Smooth muscle cell (in vitro differentiated cells): ENCODE results near the gene HMGB3. TPM values are rescaled to one million over a fixed set of nuclear protein-coding genes. Genes with fewer than 3 reads are reported as not detected.

ENCODE experiments used
- DNase-seq: peaks from one replicate; lab custom pipeline; 2025; ENCODE audit not compliant: unreplicated experiment; lab: John Stamatoyannopoulos, UW
- H2AFZ ChIP-seq: fragments of 200-600 bp; sonication (generic); 2 replicates; pipeline ENCODE4 v1.6.0; 2016; ENCODE audit warnings: antibody characterized with exemption, low read depth, mild to moderate bottlenecking
- H3F3A ChIP-seq: fragments of 200-600 bp; sonication (generic); 2 replicates; pipeline ENCODE4 v1.6.0; 2017; ENCODE audit warnings: antibody characterized with exemption, low read depth
- H3K27ac ChIP-seq: fragments of 200-600 bp; sonication (generic); 2 replicates; pipeline ENCODE4 v1.5.1; 2016; ENCODE audit warnings: low read depth, mild to moderate bottlenecking
- H3K27me3 ChIP-seq: fragments of 200-600 bp; sonication (generic); 2 replicates; pipeline ENCODE4 v1.6.1; 2016; ENCODE audit warnings: low read depth, mild to moderate bottlenecking
- H3K36me3 ChIP-seq: fragments of 200-600 bp; sonication (generic); 2 replicates; pipeline ENCODE4 v1.5.1; 2016; ENCODE audit warnings: low read depth
- H3K4me1 ChIP-seq: fragments of 200-600 bp; sonication (generic); 2 replicates; pipeline ENCODE4 v1.5.1; 2016; ENCODE audit warnings: low read depth
- H3K4me2 ChIP-seq: fragments of 200-600 bp; sonication (generic); 2 replicates; pipeline ENCODE4 v1.6.0; 2016; ENCODE audit warnings: mild to moderate bottlenecking
- H3K4me3 ChIP-seq: fragments of 200-600 bp; sonication (generic); 2 replicates; pipeline ENCODE4 v1.5.1; 2016; ENCODE audit warnings: mild to moderate bottlenecking
- H3K79me2 ChIP-seq: fragments of 200-600 bp; sonication (generic); 2 replicates; pipeline ENCODE4 v1.6.0; 2016; ENCODE audit warnings: low read depth, mild to moderate bottlenecking
- H3K9ac ChIP-seq: fragments of 200-600 bp; sonication (generic); 2 replicates; pipeline ENCODE4 v1.6.0; 2016; ENCODE audit warnings: low read depth
- H3K9me3 ChIP-seq: fragments of 200-600 bp; sonication (generic); replicated peaks from 2 replicates; pipeline ENCODE4 v1.5.1; 2016; ENCODE audit warnings: low read depth
- H4K20me1 ChIP-seq: fragments of 200-600 bp; sonication (generic); 2 replicates; pipeline ENCODE4 v1.6.0; 2016; ENCODE audit warnings: low read depth
- WGBS: methylation state at CpG from one replicate; pipeline ENCODE4 v1.1.7; 2016; ENCODE audit warnings: low lambda C conversion rate; 5-methylcytosine and 5-hydroxymethylcytosine counted together
- polyA plus RNA-seq: library from polyadenylated mRNA; unstranded; fragments of >200 nt; fragmentation: Nextera tagmentation; extraction: Ambion mirVana; gene quantifications from 2 replicates; pipeline ENCODE4 v1.2.1, GENCODE V29; 2016
- total RNA-seq: library from RNA; depleted of rRNA; stranded (reverse); fragments of >200 nt; gene quantifications from 2 replicates; pipeline ENCODE4 v1.2.3, GENCODE V29; 2014
- TF ChIP-seq, protein P1 (sequence below): fragments of 200-600 bp; sonication (generic); IDR thresholded peaks from 2 replicates; pipeline ENCODE4 v1.5.1; 2017; ENCODE audit warnings: borderline replicate concordance, mild to moderate bottlenecking, antibody characterized with exemption; ENCODE audit not compliant: insufficient read depth, poor library complexity, severe bottlenecking

Gene HMGB3
- total RNA-seq (25.4 and 35.6 TPM in 2 replicates), polyA plus RNA-seq (68.2 and 78.3 TPM in 2 replicates)

- WGBS: 32% methylated on average over 38 of the region's 90 CpGs
- peak within 1 kb of the TSS; percentile 90 for H2AFZ ChIP-seq
- peak within 1 kb of the TSS; percentile 75 for H3K4me3 ChIP-seq
- H3K79me2 ChIP-seq: peaks cover 3% of the 10 kb centered on the region
- H3K27ac ChIP-seq: peak within 1 kb of the TSS; percentile 62
- no peaks in the 10 kb centered on the region for H3K4me1 ChIP-seq
- peaks cover 7% of the 10 kb centered on the region for H4K20me1 ChIP-seq
- TF ChIP-seq, protein P1, sequence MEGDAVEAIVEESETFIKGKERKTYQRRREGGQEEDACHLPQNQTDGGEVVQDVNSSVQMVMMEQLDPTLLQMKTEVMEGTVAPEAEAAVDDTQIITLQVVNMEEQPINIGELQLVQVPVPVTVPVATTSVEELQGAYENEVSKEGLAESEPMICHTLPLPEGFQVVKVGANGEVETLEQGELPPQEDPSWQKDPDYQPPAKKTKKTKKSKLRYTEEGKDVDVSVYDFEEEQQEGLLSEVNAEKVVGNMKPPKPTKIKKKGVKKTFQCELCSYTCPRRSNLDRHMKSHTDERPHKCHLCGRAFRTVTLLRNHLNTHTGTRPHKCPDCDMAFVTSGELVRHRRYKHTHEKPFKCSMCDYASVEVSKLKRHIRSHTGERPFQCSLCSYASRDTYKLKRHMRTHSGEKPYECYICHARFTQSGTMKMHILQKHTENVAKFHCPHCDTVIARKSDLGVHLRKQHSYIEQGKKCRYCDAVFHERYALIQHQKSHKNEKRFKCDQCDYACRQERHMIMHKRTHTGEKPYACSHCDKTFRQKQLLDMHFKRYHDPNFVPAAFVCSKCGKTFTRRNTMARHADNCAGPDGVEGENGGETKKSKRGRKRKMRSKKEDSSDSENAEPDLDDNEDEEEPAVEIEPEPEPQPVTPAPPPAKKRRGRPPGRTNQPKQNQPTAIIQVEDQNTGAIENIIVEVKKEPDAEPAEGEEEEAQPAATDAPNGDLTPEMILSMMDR: no peak
- no peaks in the 10 kb centered on the region for H3K27me3 ChIP-seq
- H3F3A ChIP-seq: no peaks in the 10 kb centered on the region
- H3K4me2 ChIP-seq: peak within 1 kb of the TSS; percentile 89
- peak within 1 kb of the TSS; percentile 75 for H3K9ac ChIP-seq
- DNase-seq: peak; percentile 31
- no peaks in the 10 kb centered on the region for H3K36me3 ChIP-seq
- no peaks in the 10 kb centered on the region for H3K9me3 ChIP-seq
Observed at GRCh38 chrX:150982788-150983520, at the start of gene HMGB3. HMGB3 (plus strand) TSS chrX:150983335; CDS start chrX:150985600, 2,265 bp downstream.

DNA sequence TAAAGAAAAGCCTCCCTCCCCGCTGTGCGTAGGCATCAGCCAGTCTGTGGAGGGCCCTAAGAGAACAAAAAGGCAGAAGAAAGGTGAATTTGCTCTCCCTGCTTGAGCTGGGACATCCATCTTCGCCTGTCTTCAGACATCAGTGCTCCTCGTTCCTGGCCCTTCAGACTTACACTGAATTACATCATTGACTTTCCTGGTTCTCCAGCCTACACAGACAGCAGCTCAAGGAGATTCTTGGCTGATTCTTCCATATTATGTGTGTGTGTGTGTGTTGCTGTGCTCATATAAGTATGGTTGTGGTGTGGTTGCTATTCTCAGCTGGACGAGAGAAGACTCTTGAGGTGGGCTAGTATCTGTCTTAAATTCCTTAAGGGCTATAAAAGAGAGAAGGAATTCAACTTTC is 49.2 kb upstream of the HMGB3 start:
- no peaks in the 10 kb centered on the region for H4K20me1 ChIP-seq
- no peak overlapping the region for H3K27ac ChIP-seq
- WGBS: 60% methylated on average over 5 of the region's 5 CpGs

GRCh38 chrX:150934453-150934852 is 48.7 kb upstream of the HMGB3 start:
- Histone ChIP-seq H3K9ac (no peak overlapping the region), H2AFZ (no peak overlapping the region)
- DNase-seq: no peak

More for the DNA sequence above, 49.2 kb upstream of the HMGB3 start:
- H3K27me3 ChIP-seq: no peaks in the 10 kb centered on the region
- H3K79me2 ChIP-seq: no peaks in the 10 kb centered on the region
- no peaks in the 10 kb centered on the region for H3F3A ChIP-seq
- TF ChIP-seq, protein P1: no peak
- no peak overlapping the region for H3K4me3 ChIP-seq
- H3K4me2 ChIP-seq: no peak overlapping the region
- no peak for DNase-seq
- H3K36me3 ChIP-seq: no peaks in the 10 kb centered on the region
- no peak overlapping the region for H2AFZ ChIP-seq
- no peaks in the 10 kb centered on the region for H3K4me1 ChIP-seq
- H3K9me3 ChIP-seq: no peaks in the 10 kb centered on the region
- H3K9ac ChIP-seq: no peak overlapping the region

More at GRCh38 chrX:150934453-150934852, 48.7 kb upstream of the HMGB3 start:
- no peaks in the 10 kb centered on the region for H4K20me1 ChIP-seq
- no peaks in the 10 kb centered on the region for H3K36me3 ChIP-seq
- H3K79me2 ChIP-seq: no peaks in the 10 kb centered on the region
- TF ChIP-seq, protein P1: no peak
- WGBS: 28% methylated on average over 5 of the region's 5 CpGs
- no peaks in the 10 kb centered on the region for H3K4me1 ChIP-seq
- H3K9me3 ChIP-seq: no peaks in the 10 kb centered on the region
- no peak overlapping the region for H3K4me2 ChIP-seq
- no peak overlapping the region for H3K27ac ChIP-seq
- H3K27me3 ChIP-seq: no peaks in the 10 kb centered on the region
- H3F3A ChIP-seq: no peaks in the 10 kb centered on the region
- H3K4me3 ChIP-seq: no peak overlapping the region
